T-helper 22 cell (primary cell): ENCODE data around the gene AKNA.

Source experiments
- DNase-seq: peaks from one replicate; pipeline ENCODE4 v3.0.0-alpha.2; 2020; ENCODE audit warnings: low read depth

AKNA gene

DNA sequence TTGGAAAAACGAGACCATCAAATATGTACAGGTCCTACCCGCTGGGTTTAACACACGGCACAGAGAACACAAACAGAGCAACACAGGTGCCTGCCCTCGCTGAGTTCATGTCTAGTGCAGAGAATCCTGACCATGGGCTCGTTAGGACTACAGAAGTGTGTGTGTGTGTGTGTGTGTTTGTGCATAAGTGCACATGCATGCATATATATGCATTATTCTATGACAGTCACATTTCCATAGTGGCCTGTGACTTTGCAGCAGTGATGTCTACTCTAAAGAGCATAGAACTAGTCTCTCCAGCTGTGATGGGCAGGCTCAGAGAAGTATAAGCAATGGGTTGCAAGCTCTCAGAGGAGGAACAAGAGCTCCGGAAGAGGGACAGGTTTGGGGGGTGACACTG lies 30.4 kb downstream of the AKNA start:
- no peak for DNase-seq

DNA sequence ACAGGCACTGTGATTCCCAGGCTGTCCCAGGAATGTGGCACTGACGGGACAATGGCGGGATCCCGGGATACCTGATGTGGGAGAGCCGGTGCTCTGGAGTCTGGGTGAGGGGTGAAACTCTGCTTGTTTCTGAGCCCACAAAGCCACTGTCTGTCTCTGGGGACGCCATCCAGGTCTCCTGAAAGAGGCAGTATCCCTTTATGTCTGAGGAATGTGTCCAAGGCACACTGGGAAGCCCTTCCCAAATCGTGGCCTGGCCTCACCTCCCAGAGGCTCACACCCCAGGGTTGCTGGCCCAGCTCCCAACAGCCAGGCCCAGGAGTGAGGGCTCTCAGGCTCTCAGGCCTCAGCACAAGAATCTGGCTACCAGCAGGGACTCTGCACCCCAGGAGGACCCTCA lies 31.0 kb downstream of the AKNA start:
- DNase-seq: no peak

DNA sequence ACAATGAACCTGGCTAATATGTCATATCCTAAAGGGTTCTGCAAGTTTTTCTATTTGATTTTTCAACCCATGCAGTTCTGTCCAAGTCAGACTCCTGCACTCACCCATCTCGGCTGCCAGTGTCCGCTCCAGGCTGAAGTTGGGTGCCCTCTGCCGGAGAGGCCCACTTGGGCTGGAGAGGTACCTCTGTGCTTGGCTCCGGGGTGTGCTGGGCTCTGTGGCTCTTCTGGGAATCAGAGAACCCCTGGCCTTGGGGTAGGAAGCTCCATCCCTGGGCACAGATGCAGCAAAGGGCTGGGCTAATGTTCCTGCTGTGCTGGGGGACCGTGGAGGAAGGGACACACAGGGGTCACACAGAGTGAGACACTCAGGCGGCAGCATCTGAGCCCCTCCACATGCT lies 32.0 kb downstream of the AKNA start:
- DNase-seq: no peak

DNA sequence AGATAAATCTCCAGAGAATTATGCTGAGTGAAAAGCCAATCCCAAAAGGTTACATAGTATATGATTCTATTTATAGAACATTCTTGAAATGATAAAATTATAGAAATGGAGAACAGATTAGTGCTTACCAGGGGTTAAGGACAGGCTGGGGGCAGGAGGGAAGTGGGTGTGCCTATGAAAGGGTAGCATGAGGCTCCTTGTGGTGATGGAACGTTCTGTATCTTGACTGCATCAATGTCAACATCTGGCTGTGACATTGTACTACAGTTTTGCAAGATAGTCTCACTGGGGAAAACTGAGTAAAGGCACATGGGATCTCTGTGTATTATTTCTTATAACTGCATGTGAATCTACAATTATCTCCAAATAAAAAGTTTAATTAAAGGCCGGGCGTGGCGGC lies 35.9 kb downstream of the AKNA start:
- no peak for DNase-seq

DNA sequence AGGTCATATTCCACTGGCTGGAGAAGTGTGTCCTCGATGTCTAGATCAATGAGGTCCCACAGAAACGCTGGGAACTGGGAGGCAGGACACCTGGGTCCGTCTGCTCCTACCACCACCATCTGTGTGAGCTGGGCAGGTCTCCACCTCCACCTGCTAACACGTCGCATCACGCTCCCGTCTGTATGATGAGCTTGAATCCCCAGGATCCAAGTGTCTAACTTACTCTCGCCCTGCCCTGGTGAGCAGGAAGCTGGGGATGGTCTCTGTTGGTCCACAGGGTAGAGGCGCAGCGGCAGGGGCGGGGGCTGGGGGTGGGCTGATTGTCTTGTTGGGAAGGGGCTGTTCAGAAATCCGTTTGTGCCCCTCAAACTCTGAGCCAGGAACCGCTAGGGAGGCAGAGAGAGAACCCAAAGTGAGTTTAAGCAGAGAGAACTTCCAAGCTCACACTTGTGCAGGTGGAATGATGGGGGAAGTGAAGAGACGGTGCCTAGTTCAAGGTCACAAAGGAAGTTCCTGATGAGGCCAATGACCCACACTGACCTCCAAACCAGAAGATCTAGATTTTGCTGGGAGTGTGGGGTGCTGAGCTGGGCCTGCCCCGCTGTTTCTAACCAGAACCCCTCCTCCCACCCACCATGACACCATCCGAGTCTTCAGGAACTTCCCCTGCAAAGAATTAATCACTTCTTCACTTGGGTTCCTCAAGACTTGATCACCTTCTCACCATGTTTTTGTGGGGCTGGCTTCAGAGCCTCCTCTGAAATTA lies 37.0 kb downstream of the AKNA start:
- DNase-seq: no peak

DNA sequence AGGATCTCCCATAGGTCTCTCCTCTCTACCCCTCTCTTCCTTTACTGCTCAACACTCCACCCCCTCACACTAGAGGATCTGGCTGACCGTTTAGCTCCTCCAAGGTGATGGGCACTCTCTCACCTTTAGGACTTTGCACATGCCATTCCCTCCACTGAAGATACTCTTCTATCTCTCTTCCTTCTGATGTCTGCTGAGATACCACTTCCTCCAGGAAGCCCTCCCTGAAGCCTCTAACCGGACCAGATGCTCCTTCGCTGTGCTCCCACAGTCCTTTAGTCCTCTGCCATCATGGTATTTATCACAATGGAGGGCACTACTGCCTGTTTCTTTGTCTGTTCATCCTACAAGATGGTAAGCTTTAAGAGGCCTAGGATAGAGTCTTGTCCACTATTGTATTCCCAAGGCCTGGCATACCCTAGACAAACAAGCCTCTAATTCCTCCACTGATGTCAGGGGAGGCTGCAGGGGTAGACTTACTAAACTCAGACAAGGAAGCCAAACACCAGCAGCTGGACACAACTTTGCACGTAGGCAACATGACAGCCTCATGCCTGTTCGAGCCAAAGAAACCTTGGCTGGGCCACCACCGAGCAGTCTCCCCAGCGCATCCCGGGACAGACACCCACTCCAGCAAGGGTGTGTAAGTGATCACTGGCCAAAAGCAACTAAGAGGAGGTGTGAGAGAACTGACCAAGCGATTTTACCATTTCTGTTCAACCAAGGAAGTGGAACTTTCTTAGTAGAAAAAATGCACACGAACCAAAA lies 37.9 kb downstream of the AKNA start:
- no peak for DNase-seq

DNA sequence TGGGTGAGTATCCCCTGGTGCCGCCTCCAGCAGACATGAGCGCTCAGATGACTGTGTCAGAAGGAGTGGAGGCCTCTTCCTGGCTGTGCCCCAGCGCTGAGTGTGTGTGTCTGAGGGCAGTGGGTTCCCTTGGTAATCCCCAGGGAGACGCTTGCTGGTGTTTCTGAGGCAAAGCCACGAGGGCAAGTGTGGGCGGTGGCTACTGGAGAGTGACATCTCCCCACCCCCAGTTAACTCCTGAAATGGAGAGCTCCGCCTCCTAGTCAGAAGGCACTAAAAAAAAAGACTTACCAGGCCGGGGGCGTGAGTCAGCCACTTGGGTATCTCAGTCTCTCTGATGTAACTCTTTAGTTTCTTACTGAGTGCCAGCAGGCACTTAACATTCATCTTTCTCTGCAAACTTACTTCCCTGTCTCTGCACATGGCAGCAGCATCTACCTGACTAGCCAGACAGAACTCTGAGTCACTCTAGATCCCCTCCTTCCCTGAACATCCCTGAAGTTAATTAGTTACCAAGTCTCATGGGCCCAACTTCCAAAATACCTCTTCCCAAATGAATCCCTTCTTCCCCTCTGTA lies 38.8 kb downstream of the AKNA start:
- DNase-seq: peak; percentile 52

DNA sequence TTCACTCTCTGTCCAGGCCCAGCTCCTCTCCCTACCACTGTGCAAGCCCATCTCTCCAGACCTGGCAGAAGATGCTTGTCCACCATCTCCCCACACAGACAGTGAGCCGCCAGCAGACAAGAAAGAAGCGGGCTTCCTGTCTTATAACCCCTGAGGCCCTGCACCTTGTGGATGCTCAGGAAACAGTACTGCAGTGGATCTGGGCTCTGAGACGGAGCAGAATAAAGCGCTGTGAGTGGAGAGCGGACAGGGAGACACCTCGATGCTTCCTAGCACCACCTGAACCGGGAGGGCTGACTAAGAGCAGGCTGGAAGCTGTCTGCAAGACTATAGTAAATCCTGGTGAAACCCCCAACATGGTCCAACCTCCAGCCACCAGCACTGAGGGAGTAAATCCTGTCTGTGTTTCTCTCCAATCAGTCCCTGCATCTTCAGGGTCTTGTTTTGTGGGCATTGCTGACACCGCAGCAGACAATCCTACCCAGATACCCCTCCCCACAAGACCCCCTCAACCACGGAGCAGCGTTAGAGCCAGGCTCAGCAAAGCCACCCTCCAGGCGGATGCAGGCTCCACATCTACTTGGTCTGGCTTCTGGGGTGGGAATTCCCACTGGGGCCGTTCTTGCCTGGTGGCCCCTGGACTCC lies 39.4 kb downstream of the AKNA start:
- no peak for DNase-seq

DNA sequence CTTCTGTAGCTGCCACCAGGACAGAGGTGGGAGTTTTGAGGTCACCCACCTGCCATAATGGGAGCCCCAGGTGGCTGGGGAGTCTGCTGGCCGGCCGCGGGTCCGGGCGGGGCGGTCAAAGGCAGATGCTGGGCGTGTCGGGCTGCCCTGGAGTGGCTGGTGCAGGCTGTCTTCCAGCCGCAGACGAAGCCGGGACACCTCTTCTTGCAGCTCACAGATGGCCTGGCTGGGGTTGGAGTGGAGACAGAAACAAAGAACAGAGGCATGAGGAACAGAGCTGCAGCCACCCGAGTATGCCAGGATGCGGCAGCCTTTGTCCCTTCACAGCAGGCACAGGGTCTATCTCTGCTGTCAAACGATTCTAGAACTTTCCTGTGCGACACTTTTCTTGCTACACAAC lies 40.1 kb downstream of the AKNA start:
- no peak for DNase-seq

DNA sequence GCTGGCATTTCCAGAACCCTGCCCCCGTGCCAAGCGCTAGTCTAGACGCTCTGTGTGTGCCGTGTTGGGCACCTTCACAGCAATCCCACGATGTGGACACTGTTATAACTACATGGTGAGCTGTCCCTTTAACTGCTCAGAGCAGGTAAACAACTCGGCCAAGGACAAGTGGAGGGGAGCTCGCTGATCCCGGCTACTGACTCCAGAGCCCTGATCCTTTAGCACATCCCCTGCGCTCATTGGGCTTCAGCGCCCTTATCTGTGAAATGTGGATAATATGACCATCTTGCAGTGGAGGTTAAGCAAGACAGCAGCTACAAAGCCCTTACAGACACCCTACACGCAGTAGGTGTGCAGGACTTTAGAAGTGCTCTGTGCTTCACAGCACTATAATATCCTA lies 41.6 kb downstream of the AKNA start:
- no peak for DNase-seq

DNA sequence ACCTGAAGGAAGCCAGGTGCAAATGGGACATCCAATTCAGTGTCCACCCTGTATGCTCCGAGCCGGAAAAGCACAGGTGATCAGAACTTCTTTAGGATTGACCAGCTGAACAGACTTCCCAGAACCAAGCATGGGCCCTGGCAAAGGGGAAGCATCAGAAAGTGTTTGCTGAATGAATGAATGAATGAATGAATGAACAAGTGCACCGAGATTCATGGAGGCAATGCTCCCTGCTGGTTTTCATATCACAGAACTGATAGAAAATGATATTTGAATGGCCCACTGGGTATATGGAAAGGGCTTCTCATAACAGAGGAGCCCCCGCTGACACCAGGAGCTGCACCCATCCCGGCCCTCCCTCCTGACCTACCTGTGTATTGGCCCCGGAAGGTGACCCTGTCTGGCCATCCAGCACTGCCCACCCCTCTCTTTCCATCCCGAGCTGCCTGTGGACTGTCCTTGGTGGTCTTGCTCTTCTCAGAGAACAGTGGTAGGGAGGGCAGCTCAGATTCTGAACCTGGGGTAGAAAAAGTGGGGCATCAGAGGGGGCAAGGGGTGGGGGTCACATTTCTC lies 42.2 kb downstream of the AKNA start:
- DNase-seq: no peak

DNA sequence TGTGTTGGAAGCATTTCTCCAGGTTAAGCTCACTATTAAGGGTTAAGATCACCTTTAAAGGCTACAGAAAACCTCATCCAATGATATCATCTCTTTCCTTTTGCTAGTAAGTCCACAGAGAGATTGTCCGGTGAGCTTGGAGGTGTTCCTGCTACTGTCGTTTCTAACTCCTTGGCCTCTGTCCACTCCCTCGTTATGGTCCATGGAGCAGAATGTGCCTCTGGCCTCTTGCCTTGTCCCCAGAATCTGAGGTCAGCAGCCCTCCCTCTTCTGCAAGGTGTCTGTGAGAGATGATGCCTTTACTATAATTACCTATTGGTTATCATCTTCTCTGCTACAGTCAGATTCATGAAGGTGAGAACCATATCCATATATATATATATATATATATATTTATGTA lies 43.1 kb downstream of the AKNA start:
- no peak for DNase-seq

DNA sequence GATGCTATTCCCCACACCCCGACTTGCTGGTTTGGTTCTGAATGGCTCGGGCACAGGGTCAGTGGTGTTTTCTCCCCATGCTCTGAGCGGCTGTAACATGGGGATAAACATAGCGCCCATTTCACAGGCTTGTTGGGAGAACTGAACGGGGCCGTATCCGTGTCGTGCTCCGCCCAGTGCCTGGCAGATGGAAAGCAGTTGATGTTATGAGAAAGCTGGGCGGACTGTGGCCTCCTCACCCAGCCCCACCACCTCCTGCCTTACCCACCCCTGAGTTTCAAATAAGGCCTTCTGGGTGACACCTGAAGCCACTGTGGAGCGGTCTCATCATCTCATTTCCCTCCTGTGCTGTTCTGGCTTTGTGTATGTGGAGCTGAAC lies 43.6 kb downstream of the AKNA start:
- DNase-seq: no peak

DNA sequence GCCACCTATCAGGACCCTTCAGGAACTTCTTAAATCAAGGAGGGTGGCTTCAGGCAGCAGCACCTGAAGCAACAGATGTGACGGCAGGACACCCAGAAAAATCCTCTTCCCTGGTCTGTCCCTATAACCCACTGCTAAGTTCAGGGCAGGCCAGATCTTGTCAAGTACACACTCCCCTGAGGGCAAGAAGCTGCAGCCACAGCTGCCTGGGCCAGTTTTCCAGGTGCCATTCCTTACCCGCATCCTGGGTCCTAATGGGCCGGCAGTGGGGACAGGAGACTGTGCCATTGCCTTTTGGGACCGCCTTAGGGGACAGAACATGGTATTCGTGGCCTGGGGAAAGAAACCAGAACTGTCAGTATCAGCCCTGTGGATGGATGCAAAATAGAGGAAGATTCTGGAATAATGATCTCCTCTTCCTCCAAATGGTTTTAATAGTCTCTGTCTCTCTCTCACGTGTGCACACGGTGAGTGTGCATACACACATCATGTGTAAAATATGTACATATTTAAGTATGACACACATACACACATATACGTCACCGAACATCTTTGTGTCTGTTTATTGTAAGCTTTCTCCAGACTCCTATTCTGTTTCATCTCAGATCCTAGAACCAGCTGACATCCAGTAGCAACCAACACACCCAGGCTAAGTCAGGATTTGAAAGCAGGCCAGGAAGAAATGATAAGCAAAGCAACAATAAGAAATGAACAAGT lies 44.2 kb downstream of the AKNA start:
- DNase-seq: no peak

DNA sequence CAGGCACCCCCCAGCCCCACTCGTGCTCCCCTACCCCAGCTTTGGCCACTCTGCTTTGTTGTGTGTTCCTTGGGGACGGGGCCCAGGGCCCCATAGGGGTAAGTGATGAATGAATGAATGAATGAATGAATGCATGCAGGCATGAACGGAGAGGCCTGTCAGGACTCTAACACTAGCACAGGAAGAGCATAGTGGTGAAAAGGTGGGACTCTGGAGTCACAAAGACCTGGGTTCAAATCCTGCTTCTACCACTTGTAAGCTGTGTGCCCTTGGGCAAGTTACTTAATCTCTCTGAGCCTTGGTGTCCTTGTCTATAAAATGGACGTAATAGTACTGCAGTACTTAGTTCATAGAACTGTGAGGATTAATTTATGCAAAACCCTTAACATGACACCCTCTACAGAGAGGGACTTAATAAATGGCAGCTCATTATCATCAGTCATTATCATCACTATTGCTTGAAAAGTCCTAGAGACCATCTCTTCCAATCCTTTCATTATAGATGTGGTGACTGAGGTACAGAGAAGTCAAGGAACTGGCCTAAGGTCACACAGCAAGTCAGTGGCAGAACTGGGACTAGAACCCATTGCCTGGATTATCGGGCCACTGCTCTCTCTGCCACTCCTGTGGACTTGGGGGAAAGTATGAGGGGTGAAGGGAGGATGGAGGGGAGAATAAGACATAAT lies 44.9 kb downstream of the AKNA start:
- DNase-seq: no peak

DNA sequence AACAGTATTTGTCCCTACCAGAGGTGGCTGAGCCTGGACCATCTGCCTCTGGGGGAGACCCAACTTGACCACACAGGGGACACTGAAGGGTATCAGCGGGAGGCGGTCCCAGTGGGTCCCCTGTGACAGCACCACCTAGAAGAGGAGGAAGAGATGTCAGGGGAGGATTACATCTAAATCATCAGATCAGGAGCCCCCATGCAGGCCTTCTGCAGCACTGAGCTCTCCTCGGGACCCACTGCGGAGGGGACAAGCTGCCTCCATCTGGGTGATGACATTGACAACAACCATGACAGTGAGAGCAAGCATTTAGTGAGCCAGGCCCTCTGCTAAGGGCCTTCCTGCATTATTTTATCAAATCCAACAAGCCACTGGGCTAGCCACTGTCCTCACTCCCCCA lies 45.8 kb downstream of the AKNA start:
- DNase-seq: no peak

DNA sequence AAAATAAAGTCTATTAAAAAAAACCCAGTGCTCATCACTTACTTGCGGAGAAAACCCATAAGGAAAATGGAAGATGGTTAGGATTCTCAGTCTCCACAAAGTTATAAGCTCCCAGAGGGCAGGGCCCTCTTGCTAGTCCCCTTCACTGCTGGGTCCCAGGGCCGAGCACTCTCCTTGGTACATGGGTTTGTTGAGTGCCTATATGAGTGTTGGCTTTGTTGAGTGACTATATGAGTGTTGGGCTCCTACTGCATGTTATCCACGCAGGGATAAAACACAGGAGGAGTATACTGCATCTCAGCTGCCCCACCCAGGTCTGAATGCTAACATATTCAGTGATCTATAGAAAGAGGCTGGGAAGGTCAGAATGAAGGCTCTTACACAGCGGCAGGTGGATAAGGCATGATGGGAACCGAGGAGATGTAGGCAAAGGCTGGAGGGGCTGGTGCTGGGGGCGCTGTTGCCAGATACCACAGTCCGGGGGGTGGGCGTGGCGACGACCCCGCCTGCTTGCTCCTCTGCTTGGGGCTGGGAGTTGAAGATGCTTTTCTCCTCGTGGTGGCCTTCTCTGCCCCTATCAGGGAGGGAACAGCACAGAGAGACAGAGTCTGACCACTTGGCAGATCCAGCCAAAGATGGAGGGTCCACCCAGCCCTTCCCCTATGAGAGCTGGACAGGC lies 46.5 kb downstream of the AKNA start:
- no peak for DNase-seq

DNA sequence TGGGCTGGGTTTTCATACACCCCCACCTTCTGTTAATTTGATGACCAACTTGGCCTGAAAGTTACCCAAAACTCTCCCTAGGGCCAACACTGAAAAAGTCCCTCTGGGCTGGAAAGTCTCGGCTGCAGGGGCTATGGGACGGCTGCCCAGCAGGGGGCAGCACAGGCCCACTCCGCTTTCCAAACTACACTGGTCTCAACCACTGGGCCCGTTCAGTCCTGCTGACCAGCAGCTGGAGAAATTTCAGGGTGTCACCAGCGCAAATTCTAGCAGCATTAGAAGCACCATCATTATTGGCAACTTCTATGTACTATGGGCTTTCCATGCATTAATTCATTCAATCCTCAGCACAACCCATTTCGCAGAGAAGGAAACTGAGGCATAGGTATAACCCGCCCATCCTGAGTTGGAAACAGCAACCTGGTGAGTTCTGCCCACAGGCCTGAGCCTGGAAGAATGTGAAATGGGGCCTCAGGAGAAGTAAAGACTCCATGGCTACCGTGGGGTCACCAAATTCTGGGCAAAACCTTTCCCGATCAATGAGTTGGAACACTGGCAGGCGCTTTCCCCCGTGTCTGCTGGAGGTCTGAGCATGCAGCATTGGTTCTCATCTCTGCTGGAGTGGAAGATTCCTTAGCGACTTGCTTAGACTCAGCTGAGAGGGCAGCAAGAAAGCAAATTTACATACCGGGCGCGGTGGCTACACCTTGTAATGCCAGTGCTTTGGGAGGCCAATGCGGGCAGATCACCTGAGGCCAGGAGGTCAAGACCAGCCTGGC lies 48.5 kb downstream of the AKNA start:
- DNase-seq: no peak

DNA sequence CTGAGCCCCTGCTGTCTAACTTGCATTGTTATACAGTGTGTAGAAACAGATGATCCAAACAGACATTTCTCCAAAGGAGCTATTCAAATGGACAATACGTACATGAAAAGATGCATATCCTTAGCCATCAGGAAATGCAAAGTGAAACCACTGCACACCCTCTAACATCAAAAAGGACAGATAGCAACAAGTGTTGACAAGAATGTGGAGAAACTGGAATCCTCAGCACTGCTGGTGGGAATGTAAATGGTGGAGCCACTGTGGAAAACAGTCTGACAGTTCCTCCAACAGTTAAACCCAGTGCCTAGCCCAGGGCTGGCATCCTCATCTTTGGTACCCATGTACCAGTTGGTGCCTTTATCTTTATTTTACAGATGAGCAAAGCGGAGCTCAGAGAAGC lies 49.6 kb downstream of the AKNA start:
- no peak for DNase-seq
